Measurements from ENCODE around the gene LEUTX.

LEUTX gene

GRCh38 chr19:39825093-39825463 lies 46.4 kb downstream of the LEUTX start:
- DNase-seq: no peak

DNA sequence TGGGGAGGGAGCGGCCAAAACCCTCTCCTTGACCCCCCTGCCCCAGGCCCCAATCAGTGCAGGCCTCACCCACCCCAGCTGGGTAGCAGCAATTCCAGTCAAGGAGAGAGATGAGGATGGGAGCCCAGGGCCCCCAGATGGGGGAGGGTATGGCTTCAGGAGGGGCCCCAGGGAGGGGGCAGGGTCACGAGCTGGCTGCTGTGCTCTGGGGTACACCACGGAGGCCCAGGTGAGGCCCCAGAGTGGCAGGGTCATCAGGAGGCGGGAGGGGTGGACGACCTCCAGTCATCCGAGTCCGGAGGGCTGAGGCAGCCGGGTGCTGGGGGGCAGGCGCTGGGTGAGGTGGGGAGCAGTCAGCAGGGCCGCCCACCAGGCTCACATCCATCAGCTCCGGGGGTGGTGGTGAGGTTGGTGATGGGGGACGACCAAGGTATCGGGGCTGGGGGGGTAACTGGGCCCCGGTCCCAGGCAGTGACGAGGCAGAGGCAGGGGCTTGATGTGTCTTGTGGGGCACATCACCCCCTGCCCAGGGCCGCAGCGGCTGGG lies 47.0 kb downstream of the LEUTX start:
- no peak for DNase-seq

DNA sequence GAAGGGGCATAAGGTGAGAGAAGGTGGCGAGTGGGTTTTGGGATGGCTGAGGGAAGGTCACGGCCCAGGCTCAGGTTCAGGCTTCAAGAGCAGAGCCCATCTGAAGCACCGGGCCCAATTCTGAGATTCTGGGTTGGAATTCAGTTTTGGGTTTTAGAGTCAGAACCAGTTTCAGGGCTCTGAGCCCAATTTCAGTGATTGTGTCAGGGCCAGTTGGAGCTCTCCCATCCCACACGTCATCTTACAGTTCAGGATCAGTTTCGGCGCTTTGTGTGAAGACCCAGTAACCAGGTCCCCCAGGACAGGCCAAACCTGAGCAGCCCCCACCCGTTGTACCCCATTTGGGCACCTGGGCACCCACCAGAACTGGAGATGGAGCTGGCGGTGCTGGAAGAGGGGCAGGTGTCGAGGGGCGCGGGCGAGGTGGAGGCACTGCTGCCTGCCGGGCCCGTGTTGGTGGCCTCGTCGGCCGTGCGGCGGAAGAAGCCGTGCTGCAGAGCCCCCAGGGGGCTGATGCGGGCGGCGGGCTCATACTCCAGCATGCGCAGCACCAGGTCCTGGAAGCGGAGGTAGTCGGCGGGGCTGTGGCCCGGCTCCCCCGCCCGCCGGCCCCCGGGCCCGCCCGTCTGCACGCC lies 47.8 kb downstream of the LEUTX start:
- no peak for DNase-seq

- DNase-seq: no peak
These were observed 48.6 kb downstream of the LEUTX start for GRCh38 chr19:39827216-39827615.

DNA sequence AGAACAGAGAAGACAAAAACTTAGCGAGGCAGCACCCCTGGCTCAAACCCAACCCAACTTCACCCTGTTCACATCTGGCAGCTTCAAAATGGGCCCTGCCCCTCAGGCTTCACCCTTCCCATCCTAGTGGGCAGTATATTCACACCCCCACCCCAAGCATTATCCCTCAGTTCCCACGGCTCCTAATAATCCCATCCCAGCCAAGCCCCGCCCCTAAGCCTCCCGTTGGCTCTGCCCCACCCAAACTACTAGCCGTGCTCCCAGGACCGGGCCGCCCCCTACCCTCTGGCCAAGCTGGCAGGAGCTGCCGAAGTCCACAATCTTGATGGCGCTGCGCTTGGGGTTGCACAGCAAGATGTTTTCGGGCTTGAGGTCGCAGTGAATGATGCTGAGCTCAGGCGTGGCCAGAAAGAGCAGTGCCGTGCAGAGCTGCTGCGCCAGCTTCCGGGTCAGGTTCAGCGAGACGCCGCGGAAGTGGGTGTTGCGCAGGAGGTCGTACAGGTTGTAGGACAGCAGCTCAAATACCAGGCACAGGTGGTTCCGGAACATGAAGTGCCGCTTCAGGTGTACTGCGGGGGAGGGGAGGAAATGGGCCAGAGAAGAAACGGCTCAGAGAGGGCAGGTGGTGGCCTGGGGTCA lies 49.5 kb downstream of the LEUTX start:
- no peak for DNase-seq

- DNase-seq: no peak
These were observed 50.0 kb downstream of the LEUTX start for GRCh38 chr19:39828654-39829032.

GRCh38 chr19:39829702-39830275 lies 51.1 kb downstream of the LEUTX start:
- DNase-seq: no peak

DNA sequence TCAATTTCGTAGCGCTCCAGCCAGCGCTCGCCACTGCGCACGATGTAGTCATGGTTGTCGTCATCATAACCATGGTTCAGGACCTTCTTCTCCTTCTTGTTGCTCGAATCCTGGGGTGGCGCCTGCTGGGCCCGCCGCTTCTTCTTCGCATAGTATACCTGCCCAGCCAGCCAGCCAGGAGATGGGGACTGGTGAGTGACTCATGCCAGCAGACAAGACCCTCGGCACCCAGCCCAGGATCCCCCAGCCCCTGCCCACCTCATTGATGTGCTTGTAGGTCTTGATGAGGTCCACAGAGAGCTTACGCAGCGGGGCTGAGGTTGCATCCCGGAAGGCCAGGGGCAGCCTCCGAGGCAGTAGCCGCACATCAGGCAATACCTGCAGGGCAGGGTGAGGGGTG lies 51.8 kb downstream of the LEUTX start:
- DNase-seq: no peak

- no peak for DNase-seq
These were observed 52.2 kb downstream of the LEUTX start for GRCh38 chr19:39830847-39831246.

DNA sequence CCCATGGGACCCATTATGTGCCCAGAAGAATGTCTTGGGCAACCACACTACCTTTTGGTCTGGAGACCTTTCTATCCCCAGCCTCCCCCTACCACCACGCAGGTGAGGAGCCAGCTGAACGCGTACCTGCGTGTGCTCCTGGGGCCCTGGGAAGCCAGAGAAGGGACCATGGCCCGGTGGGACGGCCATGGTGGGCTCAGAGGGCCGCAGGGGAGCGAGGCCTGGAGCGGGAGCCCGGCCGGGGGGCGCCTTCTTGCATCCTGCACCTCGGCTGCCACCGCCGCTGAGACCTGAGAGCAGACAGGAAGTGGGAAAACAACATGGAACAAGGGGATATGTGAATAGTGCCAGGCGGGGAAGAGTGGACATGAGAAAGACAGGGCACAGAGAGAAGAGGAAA lies 53.0 kb downstream of the LEUTX start:
- no peak for DNase-seq

GRCh38 chr19:39832341-39833083 lies 53.9 kb downstream of the LEUTX start:
- no peak for DNase-seq

DNA sequence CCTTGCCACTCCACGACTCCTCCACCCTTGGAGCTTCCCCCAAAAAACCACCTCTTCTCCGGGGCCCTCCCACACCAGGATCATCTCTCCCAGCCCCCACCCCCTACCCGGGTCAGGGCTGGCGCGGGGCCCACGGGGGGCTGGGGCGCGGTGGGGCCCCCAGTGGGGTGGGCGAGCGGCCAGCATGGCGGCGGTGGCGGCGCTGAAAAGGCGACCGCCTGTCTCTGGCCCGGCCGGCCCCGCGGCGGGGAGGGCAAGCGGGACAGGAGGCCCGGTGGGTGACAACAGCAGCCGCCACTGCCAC lies 54.5 kb downstream of the LEUTX start:
- no peak for DNase-seq

- DNase-seq: peak; percentile 95
These were observed 55.0 kb downstream of the LEUTX start, which contains the start of gene DYRK1B for GRCh38 chr19:39833464-39834286. DYRK1B (minus strand) TSS chr19:39834162; CDS start chr19:39831867, 2,295 bp downstream.

- no peak for DNase-seq
These were observed 55.7 kb downstream of the LEUTX start for GRCh38 chr19:39834287-39834841.
